HepG2 (cell line): ENCODE results near the gene SLC16A5. TPM values are rescaled to one million over a fixed set of nuclear protein-coding genes. Genes with fewer than 3 reads are reported as not detected.
A peak's percentile ranks its signal among the peaks of the same experiment; 100 is the strongest.

Experiments used
- AFF4 ChIP-seq: sonication (generic); formaldehyde crosslinking; IDR thresholded peaks from 2 replicates; pipeline ENCODE4 v1.4.0; 2020; ENCODE audit warnings: missing genetic modification reagents
- BRD4 ChIP-seq: sonication (generic); formaldehyde crosslinking; IDR thresholded peaks from 2 replicates; pipeline ENCODE4 v1.4.0; 2020; ENCODE audit warnings: missing genetic modification reagents
- HES4 ChIP-seq: sonication (generic); formaldehyde crosslinking; IDR thresholded peaks from 2 replicates; pipeline ENCODE4 v1.9.0; 2021; ENCODE audit warnings: mild to moderate bottlenecking, missing genetic modification reagents, borderline replicate concordance
- KLF6 ChIP-seq: IDR thresholded peaks from 2 replicates; pipeline ENCODE4 v1.8.0; 2016; ENCODE audit warnings: missing biosample characterization, missing genetic modification reagents
- PRDM15 ChIP-seq: sonication (generic); formaldehyde crosslinking; IDR thresholded peaks from 2 replicates; pipeline ENCODE4 v1.4.0; 2020; ENCODE audit warnings: missing genetic modification reagents
- SAFB2 ChIP-seq: sonication (generic); formaldehyde crosslinking; IDR thresholded peaks from 2 replicates; pipeline ENCODE4 v1.5.1; 2020; ENCODE audit warnings: missing genetic modification reagents, low read depth, mild to moderate bottlenecking, borderline replicate concordance
- ZBTB25 ChIP-seq: IDR thresholded peaks from 2 replicates; pipeline ENCODE4 v1.6.1; 2018; ENCODE audit warnings: missing genetic modification reagents
- ZBTB33 ChIP-seq: sonication (generic); formaldehyde crosslinking; IDR thresholded peaks from 2 replicates; pipeline ENCODE4 v1.4.0; 2020; ENCODE audit warnings: missing genetic modification reagents
- ZNF10 ChIP-seq: sonication (generic); formaldehyde crosslinking; IDR thresholded peaks from 2 replicates; pipeline ENCODE4 v1.4.0; 2020; ENCODE audit warnings: mild to moderate bottlenecking, low read depth, missing genetic modification reagents, borderline replicate concordance
- ZNF530 ChIP-seq: sonication (generic); formaldehyde crosslinking; IDR thresholded peaks from 2 replicates; pipeline ENCODE4 v1.5.0; 2020; ENCODE audit warnings: low read depth, mild to moderate bottlenecking, missing genetic modification reagents
- ZNF558 ChIP-seq: sonication (generic); formaldehyde crosslinking; IDR thresholded peaks from 2 replicates; pipeline ENCODE4 v1.9.0; 2022; ENCODE audit warnings: mild to moderate bottlenecking, missing genetic modification reagents, borderline replicate concordance
- ZNF768 ChIP-seq: sonication (generic); formaldehyde crosslinking; IDR thresholded peaks from 2 replicates; pipeline ENCODE4 v1.4.0; 2020; ENCODE audit warnings: missing genetic modification reagents
- polyA plus RNA-seq, 8 experiments: library from polyadenylated mRNA; depleted of rRNA in 3 of 8; stranded (reverse) in 7 of 8; unstranded in 1 of 8; fragments of >200 nt; fragmentation: Illumina TruSeq in 4 of 8; extraction: Trizol in 4 of 8; gene quantifications; 2 replicates each; pipeline versions ENCODE4 v1.2.1 to v1.2.3, GENCODE V29; 2011 to 2016; ENCODE audit warnings: low read depth in 4 of 8, missing spikeins in 1 of 8, mixed read lengths in 1 of 8; ENCODE audit not compliant: insufficient read depth in 1 of 8
- total RNA-seq, 5 experiments: library from RNA; depleted of rRNA; stranded (reverse); fragments of >200 nt; fragmentation: Illumina TruSeq; extraction: Trizol; gene quantifications; 2 replicates each; pipeline ENCODE4 v1.2.3, GENCODE V29; 2016; ENCODE audit warnings: low read depth in 1 of 5
- TF ChIP-seq, protein P1 (sequence below): sonication (generic); formaldehyde crosslinking; IDR thresholded peaks from 2 replicates; pipeline ENCODE4 v1.5.1; 2020; ENCODE audit warnings: mild to moderate bottlenecking, missing genetic modification reagents, borderline replicate concordance

Gene SLC16A5
- total and polyA plus RNA-seq, 2 of the 13 experiments (the other 11 are each of a cell fraction or from before 2014, with no cell fraction given) = 0.69 to 5.6 TPM

- TF ChIP-seq, protein P1, sequence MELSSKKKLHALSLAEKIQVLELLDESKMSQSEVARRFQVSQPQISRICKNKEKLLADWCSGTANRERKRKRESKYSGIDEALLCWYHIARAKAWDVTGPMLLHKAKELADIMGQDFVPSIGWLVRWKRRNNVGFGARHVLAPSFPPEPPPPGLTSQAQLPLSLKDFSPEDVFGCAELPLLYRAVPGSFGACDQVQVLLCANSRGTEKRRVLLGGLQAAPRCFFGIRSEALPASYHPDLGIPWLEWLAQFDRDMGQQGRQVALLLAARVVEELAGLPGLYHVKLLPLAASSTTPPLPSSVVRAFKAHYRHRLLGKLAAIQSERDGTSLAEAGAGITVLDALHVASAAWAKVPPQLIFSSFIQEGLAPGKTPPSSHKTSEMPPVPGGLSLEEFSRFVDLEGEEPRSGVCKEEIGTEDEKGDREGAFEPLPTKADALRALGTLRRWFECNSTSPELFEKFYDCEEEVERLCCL (CRISPR knock-in tag) = no peak
- TF ChIP-seq AFF4 (no peak), BRD4 (CRISPR knock-in tag) (peak; percentile 81; the same call in 1 of the 2 replicates), HES4 (CRISPR knock-in tag) (peak; percentile 97; the same call in 1 of the 2 replicates), PRDM15 (CRISPR knock-in tag) (no peak), ZNF530 (CRISPR knock-in tag) (no peak), KLF6 (CRISPR knock-in tag) (peak; percentile 91), ZBTB25 (peak; percentile 54; the same call in 1 of the 2 replicates), ZNF558 (CRISPR knock-in tag) (peak; percentile 88; the same call in 1 of the 2 replicates), ZNF10 (CRISPR knock-in tag) (no peak), ZBTB33 (no peak), ZNF768 (CRISPR knock-in tag) (peak; percentile 71; the same call in 1 of the 2 replicates), SAFB2 (peak; percentile 100)
These were observed 43.7 kb downstream of the SLC16A5 start, which contains the start of gene NT5C (continued) for GRCh38 chr17:75131278-75132017.
